Stimulated activated CD4-positive, alpha-beta T cell treated with anti-CD3 and anti-CD28 coated beads, Interleukin-1b, Interleukin-23, amount 100 ng/mL, for 48 hours (primary cell): Measurements from ENCODE around the gene SLC44A3.

Experiments
- DNase-seq: peaks from one replicate; pipeline ENCODE4 v3.0.0-alpha.2; 2020

Gene SLC44A3

DNA sequence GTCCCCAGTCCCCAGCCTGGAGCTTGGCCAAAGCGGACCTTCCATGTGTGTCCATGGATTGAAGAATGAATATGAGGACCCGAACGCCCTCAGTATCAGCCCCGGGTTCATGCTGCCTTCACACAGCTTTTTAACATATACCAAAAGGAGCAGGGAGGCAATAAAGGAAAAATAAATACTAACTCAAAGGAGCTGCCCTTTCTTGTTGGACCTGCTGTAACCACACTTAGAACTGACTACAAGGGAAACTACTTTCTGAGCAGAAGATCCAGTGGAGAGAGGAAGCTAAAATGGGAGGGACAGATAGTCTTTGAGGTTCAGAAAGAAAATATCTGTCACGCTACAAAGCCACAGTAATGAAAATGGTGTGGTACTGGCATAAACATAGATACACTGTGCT, 58.2 kb downstream of the SLC44A3 start:
- no peak for DNase-seq

DNA sequence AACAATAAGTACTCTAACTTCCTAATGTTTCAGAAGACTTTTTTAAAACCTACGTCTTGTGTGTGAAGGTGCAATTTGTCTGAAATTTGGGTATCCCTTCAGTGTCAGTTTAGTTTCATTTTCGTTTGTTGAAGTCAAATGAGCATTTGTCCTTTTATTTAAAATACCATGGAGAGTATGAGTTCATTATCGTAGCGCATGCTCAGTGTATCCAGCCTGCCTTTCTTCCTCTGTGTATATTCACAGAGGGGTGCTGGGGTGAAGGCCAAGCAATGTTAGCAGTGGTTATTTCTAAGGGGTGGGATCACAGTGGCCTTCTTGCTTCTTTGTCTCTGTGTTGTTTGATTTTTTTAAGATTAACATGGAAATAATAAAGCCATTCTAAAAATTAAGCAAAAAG, 63.5 kb downstream of the SLC44A3 start:
- peak; percentile 12 for DNase-seq

DNA sequence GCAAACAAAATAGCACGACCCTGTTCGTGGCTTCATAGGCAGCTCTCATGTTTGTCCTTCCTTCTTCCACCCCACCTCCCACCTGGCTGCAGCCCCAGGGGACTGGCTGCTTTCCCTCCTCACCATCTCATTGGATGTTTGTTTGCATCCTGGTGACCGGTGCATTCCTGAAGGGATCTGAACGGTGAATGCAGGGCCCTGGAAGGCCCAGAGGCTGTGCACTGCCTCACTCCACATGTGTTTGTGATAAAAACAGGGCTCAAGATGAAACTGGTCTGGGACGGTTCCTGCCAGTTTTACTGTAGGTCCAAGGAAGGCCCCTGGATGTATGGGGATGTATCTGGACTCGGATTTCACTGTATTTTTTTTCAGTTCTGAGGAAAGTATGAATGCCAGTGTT, 63.9 kb downstream of the SLC44A3 start:
- no peak for DNase-seq

DNA sequence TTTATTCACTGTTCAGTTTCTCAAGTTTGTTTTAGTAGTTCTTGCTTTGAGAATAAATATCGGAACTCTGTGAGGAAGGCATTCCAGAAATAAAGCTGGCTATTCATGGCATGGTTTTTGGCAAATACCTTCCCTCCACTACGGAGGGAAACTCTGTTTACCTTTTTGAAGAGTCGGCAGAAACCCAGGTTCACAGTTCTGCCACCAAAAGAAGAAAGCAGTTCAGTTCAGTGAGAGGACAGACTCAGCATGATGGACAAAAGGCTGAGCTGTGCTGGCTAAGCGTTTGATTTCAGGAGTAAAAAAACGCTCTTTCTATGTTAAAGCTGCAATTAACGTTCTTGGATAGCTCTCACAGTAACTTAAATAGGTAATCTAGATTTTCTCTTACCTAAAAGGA, 64.3 kb downstream of the SLC44A3 start:
- no peak for DNase-seq

DNA sequence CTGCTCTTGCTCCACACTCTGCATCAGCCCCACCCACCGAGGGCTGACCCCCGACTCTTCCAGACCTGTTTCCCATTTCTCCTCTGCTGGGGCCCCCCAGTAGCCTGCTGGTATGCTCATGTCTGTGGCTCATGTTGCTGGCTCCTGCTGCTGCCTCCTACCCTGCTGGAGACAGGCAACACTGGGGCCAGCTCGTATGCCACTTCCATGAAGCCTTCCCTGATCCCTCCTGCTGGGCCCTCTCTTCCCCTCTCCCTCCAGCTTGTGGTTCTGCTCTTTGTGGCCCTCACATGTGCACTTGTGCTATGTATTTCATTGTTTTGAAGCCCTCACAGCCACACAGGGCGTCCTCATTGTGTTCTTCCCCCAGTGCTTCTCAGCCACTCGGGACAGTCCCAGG, 66.2 kb downstream of the SLC44A3 start:
- DNase-seq = no peak

DNA sequence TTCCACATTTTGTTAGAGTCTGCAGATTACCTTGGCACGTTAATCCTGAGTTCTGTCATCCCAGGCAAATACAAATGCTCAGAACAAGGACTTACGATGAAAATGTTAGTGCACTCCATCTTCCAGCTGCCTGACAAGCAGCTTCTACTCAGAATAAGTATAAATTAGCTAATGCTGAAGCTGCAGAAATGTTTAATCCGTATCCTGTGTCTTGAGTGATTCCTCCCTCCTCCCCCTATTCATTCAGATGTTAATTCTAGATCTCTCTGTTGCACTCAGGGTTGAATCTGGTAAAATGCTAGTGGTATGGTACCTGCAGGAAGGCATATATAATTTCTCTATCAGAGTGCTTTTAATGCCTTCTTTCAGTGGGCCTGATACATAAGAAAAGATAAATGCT, 66.9 kb downstream of the SLC44A3 start:
- no peak for DNase-seq

DNA sequence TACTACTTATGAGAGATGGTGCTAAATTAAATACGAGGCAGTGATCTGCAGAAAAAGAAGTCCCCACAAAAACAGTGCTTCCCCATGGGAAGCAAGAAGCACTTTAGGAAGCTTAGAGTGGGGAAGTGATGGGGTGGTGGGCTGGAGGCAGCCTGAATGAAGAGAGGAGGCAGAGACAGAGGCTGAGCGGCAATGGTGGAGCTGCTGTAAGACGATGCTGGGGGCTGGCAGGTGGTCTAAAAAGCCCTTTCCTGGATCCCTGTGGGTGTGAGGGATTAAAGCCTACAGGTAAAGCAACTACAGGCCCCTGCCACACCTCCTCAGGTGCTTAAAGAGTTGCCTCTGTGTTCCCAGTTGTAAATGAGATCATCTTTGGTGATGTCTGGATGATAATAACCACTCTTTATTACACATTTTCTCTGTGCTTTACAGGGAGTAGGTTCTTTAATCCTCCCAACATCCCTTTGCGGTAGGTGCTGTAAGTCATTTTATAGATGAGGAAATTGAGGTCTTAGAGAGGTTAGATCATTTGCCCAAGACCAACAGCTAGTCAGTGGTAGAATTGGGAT, 67.5 kb downstream of the SLC44A3 start:
- no peak for DNase-seq

DNA sequence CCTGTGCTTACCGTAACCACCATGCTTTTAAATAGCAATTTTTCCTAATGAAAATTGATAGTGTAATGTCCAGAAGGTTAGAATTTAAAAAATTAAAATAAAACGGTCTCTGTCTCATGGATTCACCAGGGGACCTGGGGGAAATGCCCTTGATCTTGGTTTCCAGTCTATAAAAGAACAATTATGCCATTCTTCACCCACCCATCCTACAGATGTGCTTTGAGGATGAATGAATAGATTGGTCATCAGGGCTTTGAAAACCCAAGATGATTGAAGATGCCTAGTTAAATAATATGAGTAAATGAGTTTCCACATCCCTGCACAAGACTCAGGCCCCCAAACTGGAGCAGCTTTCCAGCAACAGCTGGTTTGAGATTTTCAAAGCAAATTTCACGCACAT, 68.0 kb downstream of the SLC44A3 start:
- DNase-seq = no peak

DNA sequence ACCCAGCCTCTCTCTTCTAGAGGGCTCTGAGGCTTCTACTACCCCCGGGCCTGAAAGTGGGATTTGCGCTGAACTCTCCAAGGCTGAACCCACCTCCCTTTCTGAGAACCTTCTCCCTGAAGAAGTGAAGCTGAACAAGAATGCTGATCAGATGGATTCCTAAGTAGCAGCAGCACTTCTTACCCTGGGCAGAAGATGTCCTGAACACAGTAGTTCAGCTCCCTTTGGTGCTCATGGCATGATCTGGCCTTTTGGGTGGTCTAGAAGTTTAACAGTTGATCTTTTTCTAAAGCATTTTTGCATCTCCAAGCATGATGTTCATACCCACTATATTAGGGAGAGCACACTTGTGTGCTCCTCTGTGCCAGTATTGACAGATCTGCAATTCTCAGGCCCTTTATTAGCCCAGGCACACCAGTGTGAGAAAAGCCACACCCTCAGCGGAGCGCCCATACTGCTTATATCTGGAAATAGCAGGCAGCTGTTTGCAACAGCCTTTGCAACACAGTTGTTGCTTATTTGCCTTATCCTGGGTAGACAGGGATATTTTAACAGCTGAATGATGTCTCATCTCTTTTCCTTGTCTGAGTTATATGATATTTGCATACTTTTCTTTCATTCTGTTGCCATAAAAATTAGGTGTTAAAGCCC, 72.6 kb downstream of the SLC44A3 start:
- DNase-seq = no peak

DNA sequence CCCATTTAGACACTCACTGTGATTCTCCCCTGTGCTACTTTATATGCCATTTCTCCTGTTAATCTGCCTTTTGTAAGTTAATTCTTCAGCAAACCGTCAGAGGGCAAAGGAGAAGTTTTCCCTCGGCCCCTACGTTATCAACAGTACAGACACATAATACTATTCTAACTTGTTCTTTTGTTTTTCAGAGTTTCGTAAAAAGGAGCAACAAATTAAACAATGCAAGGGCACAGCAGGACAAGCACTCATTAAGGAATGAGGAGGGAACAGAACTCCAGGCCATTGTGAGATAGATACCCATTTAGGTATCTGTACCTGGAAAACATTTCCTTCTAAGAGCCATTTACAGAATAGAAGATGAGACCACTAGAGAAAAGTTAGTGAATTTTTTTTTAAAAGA, 74.5 kb downstream of the SLC44A3 start:
- no peak for DNase-seq

DNA sequence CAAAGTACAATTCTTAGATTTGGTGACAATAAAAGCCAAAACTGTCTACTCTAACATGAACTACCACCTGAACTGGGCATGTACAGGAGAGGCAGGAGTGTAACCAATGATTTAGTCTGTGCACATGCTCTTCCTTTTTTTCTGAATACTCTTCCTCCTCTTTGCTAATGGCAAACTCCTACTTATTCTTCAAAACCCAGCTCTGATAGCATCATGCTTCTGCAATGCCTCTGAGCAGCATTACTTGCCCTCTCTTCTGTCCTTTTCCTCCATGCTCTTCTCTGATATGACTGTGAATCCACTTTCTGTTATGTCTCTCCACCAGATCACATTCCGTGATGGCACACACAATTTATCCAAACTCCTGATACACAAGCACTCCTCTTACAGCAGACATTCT, 75.4 kb downstream of the SLC44A3 start:
- no peak for DNase-seq

DNA sequence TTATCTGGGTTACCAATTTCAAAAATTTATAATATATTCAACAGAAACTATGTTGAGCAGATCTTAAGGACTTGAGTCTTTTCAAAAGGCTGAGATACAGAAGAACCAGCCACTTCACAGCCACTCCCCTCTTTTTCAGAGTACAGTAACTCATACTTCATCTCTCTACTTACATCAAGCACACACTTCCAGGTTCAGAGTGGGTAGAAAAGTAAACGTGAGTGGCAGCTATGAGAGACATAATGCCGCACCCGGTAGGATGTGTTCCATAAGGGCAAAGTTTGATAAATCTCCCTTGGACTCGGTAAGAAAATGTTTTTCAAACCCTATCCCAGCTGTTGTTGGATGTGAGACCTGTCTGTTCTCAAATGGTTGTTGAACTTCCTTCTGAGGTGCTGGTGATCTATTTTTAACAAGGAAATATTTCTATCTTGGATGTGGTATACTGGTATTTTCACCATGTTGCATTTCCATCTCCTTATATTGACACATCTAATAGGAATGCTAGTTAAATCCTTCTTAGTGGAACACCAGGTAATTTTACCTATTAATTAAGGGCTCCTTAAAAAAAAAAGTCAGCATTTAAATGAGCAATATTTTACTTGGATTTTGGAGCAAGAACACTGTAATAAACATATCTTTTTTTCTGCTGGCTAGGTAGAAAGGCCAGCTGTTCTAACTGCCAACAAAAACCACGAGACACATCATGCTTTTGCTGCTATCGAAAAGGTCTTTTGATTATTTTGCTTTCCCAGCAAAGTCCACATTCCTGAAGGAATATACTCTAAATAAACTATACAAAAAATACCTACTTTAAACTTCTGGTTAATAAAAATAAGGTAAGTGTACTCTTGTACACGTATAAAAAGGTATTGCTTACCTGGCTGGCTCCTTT, 78.6 kb downstream of the SLC44A3 start:
- no peak for DNase-seq

DNA sequence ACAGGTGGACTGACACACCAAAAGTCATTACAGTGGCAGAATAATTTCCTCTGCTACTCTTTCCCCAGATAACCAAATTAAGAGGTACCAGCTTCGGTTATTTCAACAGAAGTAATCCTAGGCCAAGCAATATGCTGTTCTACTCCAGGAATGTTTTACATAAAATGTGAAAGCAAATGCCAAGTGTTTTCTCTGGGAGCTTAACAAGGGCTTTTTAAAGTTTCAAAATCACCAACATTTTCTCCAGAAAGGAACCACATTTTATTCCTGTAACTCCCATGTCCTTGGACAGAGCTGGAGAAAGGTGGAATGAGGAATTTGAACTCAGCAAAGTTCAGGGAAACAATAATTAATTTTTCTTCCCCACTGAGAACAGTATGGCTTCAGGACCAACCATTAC, 79.6 kb downstream of the SLC44A3 start:
- no peak for DNase-seq

DNA sequence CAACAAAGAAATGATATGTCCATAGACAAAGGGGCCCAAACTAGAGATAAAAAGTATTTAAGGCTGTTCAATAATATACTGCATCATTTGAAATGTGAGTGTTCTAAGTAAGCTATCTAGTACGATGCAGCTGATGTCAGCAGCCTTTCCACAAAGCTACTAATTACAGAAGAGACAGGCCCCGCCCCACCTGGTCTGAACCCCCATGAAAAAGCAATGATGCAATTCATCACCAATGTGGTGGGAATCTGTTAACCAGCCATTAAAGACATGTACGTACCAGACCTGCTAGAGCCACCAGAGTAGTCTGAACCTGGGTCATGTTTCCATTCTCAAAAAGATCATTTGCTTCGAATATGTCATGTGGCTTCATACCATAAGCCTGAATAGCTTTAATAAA, 81.7 kb downstream of the SLC44A3 start:
- DNase-seq = no peak

DNA sequence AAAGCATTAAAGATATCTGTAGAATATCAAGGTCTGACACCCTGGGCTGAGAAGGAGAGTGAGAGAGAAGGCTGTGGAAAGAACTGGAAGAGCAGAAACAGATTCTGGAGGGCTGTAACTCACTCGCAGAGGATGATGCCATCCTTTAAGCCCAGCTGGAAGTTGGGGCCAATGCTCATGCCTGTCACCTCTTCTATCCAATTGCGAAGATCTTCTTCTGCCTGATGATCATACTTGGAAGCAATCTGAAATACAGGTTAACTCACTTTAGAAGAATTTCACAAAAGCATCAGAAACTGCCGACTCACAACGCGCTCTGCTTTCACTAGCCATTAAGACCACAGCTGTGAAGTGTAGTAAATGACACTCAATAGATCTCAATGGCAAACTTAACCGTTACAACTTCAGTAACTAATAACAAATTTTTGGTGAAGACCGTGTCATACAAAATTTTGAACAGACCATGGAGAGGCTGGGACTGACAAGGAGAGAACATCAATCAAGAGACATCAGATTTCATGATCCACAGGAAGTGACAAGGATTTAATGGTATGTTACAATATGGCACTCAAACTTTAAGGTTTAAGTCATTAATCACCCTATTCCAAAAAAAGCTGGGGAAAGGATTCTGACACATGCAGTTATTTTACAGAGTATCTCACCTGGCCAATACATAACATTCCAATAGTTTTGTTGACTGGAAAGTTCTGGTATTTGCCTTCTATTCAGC, 83.3 kb downstream of the SLC44A3 start:
- DNase-seq = no peak

DNA sequence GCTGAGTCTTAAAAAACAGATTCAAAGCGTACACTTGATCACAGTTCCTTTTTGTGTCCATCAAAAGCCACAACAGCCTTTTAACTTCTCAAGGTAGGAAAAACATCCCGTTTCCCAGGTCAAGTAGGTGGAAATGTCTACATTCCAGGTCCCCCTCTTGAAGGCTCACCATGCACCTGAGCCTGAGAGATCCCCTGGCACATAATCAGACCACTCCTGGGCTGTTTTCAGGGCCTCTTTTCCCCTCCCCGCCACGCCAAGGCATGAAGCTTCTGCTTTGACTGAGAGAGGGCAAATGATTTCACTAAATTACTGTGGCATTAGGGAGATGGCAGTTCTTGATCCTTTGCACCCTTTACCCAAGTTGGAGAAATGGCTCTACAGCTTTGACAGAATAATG, 85.0 kb downstream of the SLC44A3 start:
- DNase-seq = no peak

DNA sequence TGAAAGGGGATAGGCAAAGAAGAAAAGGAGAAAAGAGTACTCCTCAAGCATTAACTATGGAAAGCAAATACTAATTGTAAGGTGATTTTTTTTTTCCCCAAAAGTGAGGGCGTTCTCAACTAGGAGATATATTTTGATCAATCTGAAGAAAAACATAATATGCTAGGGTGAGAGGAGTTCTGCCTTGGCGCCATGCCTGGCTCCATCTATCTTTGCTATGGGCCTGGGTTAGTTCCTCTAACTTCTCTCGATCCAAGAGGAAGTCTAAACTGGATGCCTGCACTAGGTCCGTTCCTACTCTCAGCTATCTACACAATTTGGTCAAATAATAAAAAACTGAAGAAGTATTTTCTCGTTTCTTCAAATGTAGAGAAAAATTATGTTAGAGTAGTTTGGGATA, 86.2 kb downstream of the SLC44A3 start:
- no peak for DNase-seq

DNA sequence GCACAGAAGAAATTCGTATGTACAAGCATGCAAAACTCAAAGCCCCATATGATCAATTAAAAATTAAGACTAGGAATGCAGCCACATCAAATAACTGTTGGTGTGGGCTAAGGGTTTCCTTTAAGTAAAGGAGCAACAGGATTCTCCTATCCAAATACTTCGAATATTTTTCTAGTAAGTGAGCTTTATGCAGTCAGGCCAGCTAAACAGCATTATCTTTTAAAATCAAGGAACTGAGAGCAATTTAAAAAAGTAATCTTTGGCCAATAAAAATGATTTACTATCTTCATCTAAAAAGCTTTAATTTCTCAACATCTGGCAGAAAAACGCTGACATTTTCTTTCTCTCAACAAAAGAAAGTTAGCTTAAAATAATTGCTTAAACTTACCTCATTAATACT, 87.0 kb downstream of the SLC44A3 start:
- no peak for DNase-seq

DNA sequence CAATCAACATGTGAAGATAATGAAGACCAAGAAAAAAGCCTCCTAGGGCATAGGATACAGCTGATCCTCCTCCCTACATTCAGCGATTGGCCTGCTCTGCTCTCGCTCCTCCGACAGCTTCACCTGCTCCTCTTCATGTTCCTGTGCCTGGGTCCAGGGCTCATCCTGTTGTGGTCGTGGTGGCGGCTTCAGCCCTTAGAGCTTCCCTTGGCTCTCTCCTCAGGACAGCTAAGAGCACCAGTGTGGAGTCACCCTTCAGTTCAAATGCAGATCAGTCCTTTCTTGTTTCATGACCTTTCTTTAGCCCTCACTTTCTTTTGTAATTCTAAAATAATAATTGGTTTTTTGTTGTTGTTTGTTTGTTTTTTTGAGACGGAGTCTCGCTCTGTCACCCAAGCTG, 88.0 kb downstream of the SLC44A3 start:
- DNase-seq = no peak

DNA sequence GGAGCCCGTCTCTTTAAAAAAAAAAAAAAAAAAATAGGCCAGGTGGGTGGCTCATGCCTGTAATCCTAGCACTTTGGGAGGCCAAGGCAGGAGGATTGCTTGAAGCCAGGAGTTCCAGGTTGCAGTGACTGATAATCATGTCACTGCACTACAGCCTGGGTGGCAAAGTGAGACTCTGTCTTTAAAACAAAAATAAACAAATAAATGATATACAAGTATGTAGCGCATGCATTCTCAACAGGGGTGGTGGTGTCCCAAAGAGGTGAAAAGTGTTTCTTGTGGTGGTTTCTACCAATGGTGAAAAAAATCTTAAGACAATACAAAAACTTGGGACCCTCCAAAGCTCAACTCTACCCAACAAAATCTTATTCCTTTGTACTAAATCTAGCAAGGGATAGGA, 88.8 kb downstream of the SLC44A3 start:
- DNase-seq = no peak

DNA sequence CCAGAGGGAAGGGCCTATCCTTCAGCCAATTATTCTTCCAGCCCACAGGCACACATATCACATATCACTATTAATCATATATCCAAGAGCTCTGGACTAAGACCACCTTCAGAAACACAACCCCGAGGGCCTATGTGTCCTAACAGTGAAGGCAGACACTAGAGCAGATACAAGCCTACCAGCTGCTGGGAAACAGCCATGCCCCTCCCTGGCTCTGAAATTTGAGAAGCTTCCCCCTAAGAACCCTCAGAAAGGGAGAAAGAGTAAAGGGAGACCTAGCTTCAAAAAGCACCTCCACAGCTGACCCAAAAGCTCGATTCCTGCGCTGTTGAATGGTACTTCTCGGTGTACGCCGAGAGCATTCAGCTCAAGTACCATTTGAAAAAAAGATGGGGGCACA, 89.3 kb downstream of the SLC44A3 start:
- no peak for DNase-seq

DNA sequence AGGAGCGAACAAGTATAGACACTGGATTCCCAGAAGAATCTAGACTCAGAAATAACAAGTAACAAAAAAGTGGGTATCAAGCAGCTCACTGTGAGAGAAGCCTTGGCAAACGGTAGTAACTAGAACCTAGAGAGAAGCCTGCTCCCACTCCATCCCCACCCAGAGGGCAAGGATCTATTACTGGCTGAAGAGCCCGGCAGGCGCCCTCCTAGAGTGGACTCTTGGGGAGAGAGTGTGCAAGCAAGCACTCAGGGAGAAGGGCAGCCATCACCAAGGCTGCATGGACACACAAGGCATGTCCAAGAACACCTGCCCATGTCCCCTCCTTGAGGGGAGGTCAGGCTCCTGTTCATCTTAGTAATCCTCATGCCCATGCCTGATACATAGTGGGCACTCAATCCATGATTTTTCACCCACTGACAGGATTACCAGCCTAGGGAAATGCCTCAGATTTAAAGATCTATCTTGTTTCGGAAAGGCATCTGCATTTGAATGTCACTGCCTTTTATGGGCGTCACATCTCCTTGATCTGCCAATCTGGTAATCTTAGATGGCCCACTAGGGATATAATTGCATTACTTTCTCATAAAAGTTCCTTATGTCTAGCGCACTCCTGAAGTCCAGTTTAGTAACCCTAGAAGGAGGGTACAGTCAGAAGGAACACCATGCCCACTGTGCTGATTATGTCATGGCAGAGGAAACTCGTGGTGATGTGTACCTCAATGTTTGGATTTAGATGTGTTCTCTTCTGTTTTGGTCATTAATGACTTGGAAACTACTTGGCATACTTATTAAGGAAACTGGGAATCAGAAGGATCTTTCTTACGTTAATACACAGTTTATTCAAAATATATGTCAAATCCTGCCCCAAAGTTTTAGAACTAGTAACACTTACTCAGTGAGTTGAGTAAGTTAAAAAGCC, 92.4 kb downstream of the SLC44A3 start:
- no peak for DNase-seq

DNA sequence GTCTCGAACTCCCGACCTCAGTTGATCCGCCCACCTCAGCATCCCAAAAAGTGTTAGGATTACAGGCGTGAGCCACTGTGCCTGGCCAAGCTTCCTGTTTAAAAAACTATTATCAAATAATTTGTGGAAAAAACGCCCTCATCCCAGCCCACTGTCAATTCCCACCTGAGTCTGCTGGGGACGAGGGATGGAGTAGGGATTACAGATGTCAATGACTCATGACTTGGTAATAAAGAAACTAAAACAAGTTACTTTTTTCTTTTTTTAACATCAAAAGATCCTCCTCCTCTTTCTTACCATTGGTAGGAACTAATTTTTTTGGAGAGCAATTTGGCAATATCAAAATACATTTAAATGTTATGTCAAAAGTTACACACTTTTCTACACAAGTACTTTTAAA, 97.1 kb downstream of the SLC44A3 start:
- no peak for DNase-seq
